SIG-M5 (cell line): ENCODE measurements around the gene RAB2B.

ENCODE experiments used
- DNase-seq: peaks from one replicate; lab custom pipeline; 2025; lab: John Stamatoyannopoulos, UW

The RAB2B gene

GRCh38 chr14:21476925-21477681 lies at the start of gene RAB2B, which contains the start of gene TOX4:
Gene RAB2B (minus strand): TSS chr14:21476959. CDS start chr14:21476872, 87 bp downstream.
Gene TOX4 (plus strand): TSS chr14:21477195. CDS start chr14:21477279, 84 bp downstream.
- DNase-seq: peak; percentile 90

- no peak for DNase-seq
These were observed 49.4 kb upstream of the RAB2B start, which contains the start of gene SALL2 for GRCh38 chr14:21525962-21526671. Gene SALL2 (minus strand): TSS chr14:21526346. CDS start chr14:21526127, 219 bp downstream.

GRCh38 chr14:21525571-21525961 lies 48.8 kb upstream of the RAB2B start:
- DNase-seq: no peak

- no peak for DNase-seq
These were observed 48.1 kb upstream of the RAB2B start for GRCh38 chr14:21524575-21525490.

GRCh38 chr14:21523203-21523602 lies 46.4 kb upstream of the RAB2B start:
- no peak for DNase-seq

- no peak for DNase-seq
These were observed 44.7 kb upstream of the RAB2B start for GRCh38 chr14:21521501-21521900.

GRCh38 chr14:21520767-21521166 lies 44.0 kb upstream of the RAB2B start:
- no peak for DNase-seq

GRCh38 chr14:21518725-21519124 lies 42.0 kb upstream of the RAB2B start:
- DNase-seq: no peak

- no peak for DNase-seq
These were observed 37.6 kb upstream of the RAB2B start for GRCh38 chr14:21514341-21514740.

- DNase-seq: peak; percentile 79
These were observed 34.2 kb upstream of the RAB2B start, which contains the start of gene METTL3 for GRCh38 chr14:21510735-21511657. Gene METTL3 (minus strand): TSS chr14:21511340. CDS start chr14:21511223, 117 bp downstream.

GRCh38 chr14:21509432-21510143 lies 32.8 kb upstream of the RAB2B start:
- no peak for DNase-seq

- DNase-seq: no peak
These were observed 29.8 kb upstream of the RAB2B start for GRCh38 chr14:21506557-21506956.

- no peak for DNase-seq
These were observed 28.3 kb upstream of the RAB2B start for GRCh38 chr14:21505012-21505553.

GRCh38 chr14:21503376-21503775 lies 26.6 kb upstream of the RAB2B start:
- DNase-seq: no peak

GRCh38 chr14:21501568-21501967 lies 24.8 kb upstream of the RAB2B start:
- no peak for DNase-seq

GRCh38 chr14:21498540-21499526 lies 22.1 kb upstream of the RAB2B start:
- no peak for DNase-seq

- no peak for DNase-seq
These were observed 19.7 kb upstream of the RAB2B start for GRCh38 chr14:21496453-21496852.

GRCh38 chr14:21494902-21495762 lies 18.4 kb upstream of the RAB2B start:
- DNase-seq: no peak
